OCI-LY1 (cell line): Measurements from ENCODE around the gene CD8A.

ENCODE experiments used
- H2AFZ ChIP-seq: fragments of 200-600 bp; sonication (generic), shearing (Covaris generic); 2 replicates; pipeline ENCODE4 v1.6.0; 2014; ENCODE audit warnings: antibody characterized with exemption, mild to moderate bottlenecking, low read length
- H3F3A ChIP-seq: fragments of 200-600 bp; sonication (generic), shearing (Covaris generic); 2 replicates; pipeline ENCODE4 v1.6.0; 2014; ENCODE audit warnings: mild to moderate bottlenecking, antibody characterized with exemption, low read length, moderate library complexity; ENCODE audit not compliant: insufficient read depth
- H3K27ac ChIP-seq: fragments of 200-600 bp; sonication (generic); 2 replicates; pipeline ENCODE4 v1.5.1; 2014; ENCODE audit warnings: low read length, mixed run types, mild to moderate bottlenecking, low read depth; ENCODE audit not compliant: poor library complexity, severe bottlenecking
- H3K27me3 ChIP-seq: fragments of 200-600 bp; sonication (generic); 2 replicates; pipeline ENCODE4 v1.6.0; 2014; ENCODE audit warnings: antibody characterized with exemption, mild to moderate bottlenecking, low read length, moderate library complexity; ENCODE audit not compliant: insufficient read depth
- H3K36me3 ChIP-seq: fragments of 200-600 bp; sonication (generic); 2 replicates; pipeline ENCODE4 v1.6.1; 2014; ENCODE audit warnings: mild to moderate bottlenecking, antibody characterized with exemption, low read length, moderate library complexity, mixed read lengths; ENCODE audit not compliant: insufficient read depth
- H3K4me1 ChIP-seq: fragments of 200-600 bp; sonication (generic); 2 replicates; pipeline ENCODE4 v1.5.1; 2014; ENCODE audit warnings: mild to moderate bottlenecking, low read length, moderate library complexity; ENCODE audit not compliant: insufficient read depth, severe bottlenecking
- H3K4me2 ChIP-seq: fragments of 200-600 bp; sonication (generic), shearing (Covaris generic); 2 replicates; pipeline ENCODE4 v1.6.1; 2014; ENCODE audit warnings: low read length
- H3K4me3 ChIP-seq: fragments of 200-600 bp; sonication (generic); 2 replicates; pipeline ENCODE4 v1.5.1; 2014; ENCODE audit warnings: low read length, low read depth, mild to moderate bottlenecking, mixed read lengths; ENCODE audit not compliant: poor library complexity, severe bottlenecking
- H3K79me2 ChIP-seq: fragments of 200-600 bp; shearing (Covaris generic); 2 replicates; pipeline ENCODE4 v1.6.1; 2016; ENCODE audit warnings: mixed run types, low read length, mixed read lengths; ENCODE audit not compliant: insufficient read depth
- H3K9ac ChIP-seq: fragments of 200-600 bp; sonication (generic), shearing (Covaris generic); 2 replicates; pipeline ENCODE4 v1.6.1; 2014; ENCODE audit warnings: mild to moderate bottlenecking, low read length, mixed read lengths
- H3K9me2 ChIP-seq: fragments of 200-600 bp; sonication (generic), shearing (Covaris generic); 2 replicates; pipeline ENCODE4 v1.6.1; 2014; ENCODE audit warnings: low read depth, mild to moderate bottlenecking, low read length, mixed read lengths
- H3K9me3 ChIP-seq: fragments of 200-600 bp; shearing (Covaris generic); 2 replicates; pipeline ENCODE4 v1.6.1; 2014; ENCODE audit warnings: low read length, mixed read lengths
- H4K20me1 ChIP-seq: fragments of 200-600 bp; sonication (generic), shearing (Covaris generic); 2 replicates; pipeline ENCODE4 v1.6.0; 2016; ENCODE audit warnings: mild to moderate bottlenecking, low read length; ENCODE audit not compliant: insufficient read depth
- EZH2 ChIP-seq: fragments of 200-600 bp; sonication (generic), shearing (Covaris generic); IDR thresholded peaks from 2 replicates; pipeline ENCODE4 v1.8.0; 2017; ENCODE audit warnings: borderline replicate concordance, mixed run types, mild to moderate bottlenecking, antibody characterized with exemption, low read length, moderate library complexity, mixed read lengths
- TF ChIP-seq, protein P1 (sequence below): fragments of 200-600 bp; sonication (generic), shearing (Covaris generic); IDR thresholded peaks from 2 replicates; pipeline ENCODE4 v1.5.1; 2017; ENCODE audit warnings: mild to moderate bottlenecking, antibody characterized with exemption, low read length, moderate library complexity, mixed read lengths

The CD8A gene

DNA sequence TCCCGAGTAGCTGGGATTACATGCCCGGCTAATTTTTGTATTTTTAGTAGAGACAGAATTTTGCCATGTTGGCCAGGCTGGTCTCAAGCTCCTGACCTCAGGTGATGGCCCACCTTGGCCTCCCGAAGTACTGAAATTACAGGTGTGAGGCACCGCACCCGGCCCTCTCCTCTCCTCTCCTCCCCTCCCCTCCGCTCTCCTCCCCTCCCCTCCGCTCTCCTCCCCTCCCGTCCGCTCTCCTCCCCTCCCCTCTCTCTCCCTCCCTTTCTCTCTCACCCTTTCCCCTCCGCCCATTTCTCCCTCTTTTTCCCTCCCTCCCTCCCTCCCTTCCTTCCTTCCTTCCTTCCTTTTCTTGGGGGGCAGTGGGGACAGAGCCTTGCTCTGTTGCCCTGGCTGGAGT lies 42.6 kb upstream of the CD8A start:
- H3K9ac ChIP-seq = no peak overlapping the region
- no peak overlapping the region for H3K4me2 ChIP-seq
- H3K9me3 ChIP-seq = no peaks in the 10 kb centered on the region
- H3K9me2 ChIP-seq = no peaks in the 10 kb centered on the region
- H3K36me3 ChIP-seq = no peaks in the 10 kb centered on the region
- H3K4me1 ChIP-seq = no peaks in the 10 kb centered on the region
- H4K20me1 ChIP-seq = no peaks in the 10 kb centered on the region
- H3K79me2 ChIP-seq = no peaks in the 10 kb centered on the region
- no peaks in the 10 kb centered on the region for H3K27me3 ChIP-seq
- TF ChIP-seq EZH2 = no peak
- TF ChIP-seq, protein P1, sequence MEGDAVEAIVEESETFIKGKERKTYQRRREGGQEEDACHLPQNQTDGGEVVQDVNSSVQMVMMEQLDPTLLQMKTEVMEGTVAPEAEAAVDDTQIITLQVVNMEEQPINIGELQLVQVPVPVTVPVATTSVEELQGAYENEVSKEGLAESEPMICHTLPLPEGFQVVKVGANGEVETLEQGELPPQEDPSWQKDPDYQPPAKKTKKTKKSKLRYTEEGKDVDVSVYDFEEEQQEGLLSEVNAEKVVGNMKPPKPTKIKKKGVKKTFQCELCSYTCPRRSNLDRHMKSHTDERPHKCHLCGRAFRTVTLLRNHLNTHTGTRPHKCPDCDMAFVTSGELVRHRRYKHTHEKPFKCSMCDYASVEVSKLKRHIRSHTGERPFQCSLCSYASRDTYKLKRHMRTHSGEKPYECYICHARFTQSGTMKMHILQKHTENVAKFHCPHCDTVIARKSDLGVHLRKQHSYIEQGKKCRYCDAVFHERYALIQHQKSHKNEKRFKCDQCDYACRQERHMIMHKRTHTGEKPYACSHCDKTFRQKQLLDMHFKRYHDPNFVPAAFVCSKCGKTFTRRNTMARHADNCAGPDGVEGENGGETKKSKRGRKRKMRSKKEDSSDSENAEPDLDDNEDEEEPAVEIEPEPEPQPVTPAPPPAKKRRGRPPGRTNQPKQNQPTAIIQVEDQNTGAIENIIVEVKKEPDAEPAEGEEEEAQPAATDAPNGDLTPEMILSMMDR = no peak
- H2AFZ ChIP-seq = no peak overlapping the region
- H3K4me3 ChIP-seq = no peak overlapping the region
- H3F3A ChIP-seq = no peaks in the 10 kb centered on the region
- H3K27ac ChIP-seq = no peak overlapping the region

DNA sequence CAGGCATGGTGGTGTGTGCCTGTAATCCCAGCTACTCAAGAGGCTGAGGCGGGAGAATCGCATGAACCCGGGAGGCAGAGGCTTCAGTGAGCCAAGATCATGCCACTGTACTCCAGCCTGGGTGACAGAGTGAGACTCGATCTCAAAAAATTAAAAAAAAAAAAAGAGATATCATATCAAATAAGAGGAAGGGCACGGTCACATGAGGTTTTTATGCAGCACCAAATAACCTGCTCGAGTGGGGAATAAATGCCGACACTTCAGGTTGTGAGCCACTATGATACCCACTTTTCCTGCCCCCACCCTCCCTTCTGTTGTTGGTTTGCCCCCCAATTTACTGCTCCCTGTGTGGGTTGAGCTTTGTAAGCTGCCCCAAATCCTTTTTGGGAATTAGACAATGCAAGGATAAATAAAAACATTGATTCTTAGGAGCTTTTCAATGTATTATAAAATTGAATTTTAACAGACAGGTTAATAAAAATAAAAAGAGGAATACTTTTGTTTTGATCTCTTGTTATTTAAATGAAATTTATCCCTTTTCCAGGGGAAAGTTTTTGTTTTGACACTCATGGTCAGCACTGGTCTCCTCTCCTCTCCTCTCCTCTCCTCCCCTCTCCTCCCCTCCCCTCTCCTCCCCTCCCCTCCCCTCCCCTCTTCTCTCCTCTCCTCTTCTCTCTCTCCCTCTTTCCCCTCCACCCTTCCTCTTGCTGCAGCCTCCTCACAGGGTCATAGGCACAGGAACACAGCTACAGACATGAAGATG lies 41.8 kb upstream of the CD8A start:
- Histone ChIP-seq H3K9me3 (no peaks in the 10 kb centered on the region), H2AFZ (no peak overlapping the region), H4K20me1 (no peaks in the 10 kb centered on the region), H3K27ac (no peak overlapping the region), H3K9me2 (no peaks in the 10 kb centered on the region), H3K79me2 (no peaks in the 10 kb centered on the region), H3K36me3 (no peaks in the 10 kb centered on the region), H3K4me1 (no peaks in the 10 kb centered on the region), H3K4me3 (no peak overlapping the region), H3K27me3 (no peaks in the 10 kb centered on the region), H3K9ac (no peak overlapping the region), H3F3A (no peaks in the 10 kb centered on the region), H3K4me2 (no peak overlapping the region)
- TF ChIP-seq EZH2 = no peak
- TF ChIP-seq, protein P1 = no peak

DNA sequence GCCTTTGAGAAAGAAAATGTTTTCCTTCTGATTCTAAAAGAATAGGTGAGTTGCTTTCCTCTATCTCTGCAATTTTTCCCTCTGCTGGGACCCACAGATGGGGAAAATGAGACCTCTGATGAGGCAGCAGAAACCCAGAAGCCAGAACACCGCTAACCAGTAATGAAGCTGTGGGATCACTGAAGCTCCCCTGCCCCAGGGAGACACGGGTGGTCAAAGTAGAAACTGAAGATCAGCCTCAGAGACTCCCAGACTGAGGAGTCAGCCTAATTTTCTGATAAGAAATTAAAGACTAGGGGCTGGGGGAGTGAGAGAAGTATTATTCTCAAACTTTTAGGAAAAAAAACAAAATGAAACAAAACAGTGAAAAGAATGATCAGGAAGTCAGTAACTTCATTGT lies 40.8 kb upstream of the CD8A start:
- Histone ChIP-seq H3K27ac (no peak overlapping the region), H3K27me3 (no peaks in the 10 kb centered on the region), H3K9ac (no peak overlapping the region), H3K9me3 (no peaks in the 10 kb centered on the region), H2AFZ (no peak overlapping the region), H3K4me2 (no peak overlapping the region), H3K4me3 (no peak overlapping the region), H3F3A (no peaks in the 10 kb centered on the region), H3K79me2 (no peaks in the 10 kb centered on the region), H4K20me1 (no peaks in the 10 kb centered on the region), H3K4me1 (no peaks in the 10 kb centered on the region), H3K9me2 (no peaks in the 10 kb centered on the region), H3K36me3 (no peaks in the 10 kb centered on the region)
- TF ChIP-seq EZH2 = no peak
- TF ChIP-seq, protein P1 = no peak
